Ishikawa (cell line): Measurements from ENCODE around the gene NCOA5.

Source experiments
- EP300 ChIP-seq: IDR thresholded peaks from 2 replicates; pipeline ENCODE4 v1.6.1; 2012; ENCODE audit warnings: borderline replicate concordance
- YY1 ChIP-seq: IDR thresholded peaks from 2 replicates; pipeline ENCODE4 v1.6.1; 2012; ENCODE audit warnings: low read depth
- TF ChIP-seq, protein P1 (sequence below): IDR thresholded peaks from 2 replicates; pipeline ENCODE4 v1.6.1; 2012; ENCODE audit warnings: low read depth, mild to moderate bottlenecking

DNA sequence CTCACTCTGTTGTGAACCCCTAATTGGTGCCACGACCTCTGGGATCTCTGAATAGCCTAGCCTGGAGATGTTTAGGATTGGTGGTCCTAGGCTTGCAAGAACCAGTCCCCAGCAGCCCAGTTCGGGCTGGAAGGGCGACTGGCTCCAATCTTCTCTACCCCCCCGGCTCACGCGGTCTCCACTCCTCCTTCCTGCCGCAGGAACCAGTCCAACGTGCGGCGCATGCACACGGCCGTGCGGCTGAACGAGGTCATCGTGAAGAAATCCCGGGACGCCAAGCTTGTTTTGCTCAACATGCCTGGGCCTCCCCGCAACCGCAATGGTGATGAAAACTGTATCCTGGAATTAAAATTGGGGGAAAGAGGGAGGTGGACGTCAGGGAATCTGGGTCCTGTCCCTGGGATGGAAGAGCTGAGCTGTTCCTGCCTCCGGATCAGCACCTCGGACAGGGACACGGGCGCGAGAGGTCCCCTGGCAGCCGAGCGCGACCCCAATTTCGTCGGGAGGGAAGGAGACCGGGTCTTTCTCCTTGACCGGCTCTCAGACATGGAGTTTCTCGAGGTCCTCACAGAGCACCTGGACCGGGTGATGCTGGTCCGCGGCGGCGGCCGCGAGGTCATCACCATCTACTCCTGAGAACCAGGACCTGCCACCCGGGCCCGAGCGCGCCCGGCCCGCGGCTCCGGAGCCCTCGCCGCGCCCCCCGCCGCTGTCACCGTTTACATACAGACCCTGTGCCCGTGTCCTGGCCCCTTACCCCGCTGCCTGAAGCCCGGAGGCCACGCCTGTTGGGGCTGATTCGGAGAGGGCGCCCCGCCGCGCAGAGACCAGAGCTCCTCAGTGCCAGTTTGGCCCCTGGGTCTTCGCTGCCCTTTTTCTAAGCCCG is 32.5 kb downstream of the NCOA5 start:
- TF ChIP-seq, protein P1, sequence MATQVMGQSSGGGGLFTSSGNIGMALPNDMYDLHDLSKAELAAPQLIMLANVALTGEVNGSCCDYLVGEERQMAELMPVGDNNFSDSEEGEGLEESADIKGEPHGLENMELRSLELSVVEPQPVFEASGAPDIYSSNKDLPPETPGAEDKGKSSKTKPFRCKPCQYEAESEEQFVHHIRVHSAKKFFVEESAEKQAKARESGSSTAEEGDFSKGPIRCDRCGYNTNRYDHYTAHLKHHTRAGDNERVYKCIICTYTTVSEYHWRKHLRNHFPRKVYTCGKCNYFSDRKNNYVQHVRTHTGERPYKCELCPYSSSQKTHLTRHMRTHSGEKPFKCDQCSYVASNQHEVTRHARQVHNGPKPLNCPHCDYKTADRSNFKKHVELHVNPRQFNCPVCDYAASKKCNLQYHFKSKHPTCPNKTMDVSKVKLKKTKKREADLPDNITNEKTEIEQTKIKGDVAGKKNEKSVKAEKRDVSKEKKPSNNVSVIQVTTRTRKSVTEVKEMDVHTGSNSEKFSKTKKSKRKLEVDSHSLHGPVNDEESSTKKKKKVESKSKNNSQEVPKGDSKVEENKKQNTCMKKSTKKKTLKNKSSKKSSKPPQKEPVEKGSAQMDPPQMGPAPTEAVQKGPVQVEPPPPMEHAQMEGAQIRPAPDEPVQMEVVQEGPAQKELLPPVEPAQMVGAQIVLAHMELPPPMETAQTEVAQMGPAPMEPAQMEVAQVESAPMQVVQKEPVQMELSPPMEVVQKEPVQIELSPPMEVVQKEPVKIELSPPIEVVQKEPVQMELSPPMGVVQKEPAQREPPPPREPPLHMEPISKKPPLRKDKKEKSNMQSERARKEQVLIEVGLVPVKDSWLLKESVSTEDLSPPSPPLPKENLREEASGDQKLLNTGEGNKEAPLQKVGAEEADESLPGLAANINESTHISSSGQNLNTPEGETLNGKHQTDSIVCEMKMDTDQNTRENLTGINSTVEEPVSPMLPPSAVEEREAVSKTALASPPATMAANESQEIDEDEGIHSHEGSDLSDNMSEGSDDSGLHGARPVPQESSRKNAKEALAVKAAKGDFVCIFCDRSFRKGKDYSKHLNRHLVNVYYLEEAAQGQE: peak; percentile 95
- TF ChIP-seq EP300 (no peak), YY1 (no peak)
